ENCODE measurements around the gene C1QA.
"Not testable (repeated sequence)": the region's sequence is repeated elsewhere in the genome, so short reads cannot be mapped to it uniquely, and the experiment has no call there.

Gene C1QA

DNA sequence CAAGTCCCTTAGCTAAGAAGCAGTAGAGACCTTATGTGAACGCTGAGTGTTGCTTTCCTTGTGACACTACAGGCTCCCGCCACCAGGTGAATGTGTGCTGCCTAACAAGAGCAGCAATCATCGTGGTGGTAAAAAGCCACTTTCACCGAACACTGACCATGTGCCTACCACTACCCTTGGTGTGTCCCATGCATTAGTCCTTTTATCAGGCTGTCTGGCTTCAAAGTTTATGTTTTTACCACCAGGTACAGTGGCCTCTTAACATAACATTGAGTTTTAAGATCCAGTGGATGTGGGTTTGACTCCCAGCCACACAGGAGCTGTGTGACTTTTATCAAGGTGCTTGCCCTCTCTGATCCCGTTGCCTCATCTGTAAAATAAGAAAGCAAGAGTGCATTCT, 18.3 kb downstream of the C1QA start:
- Histone ChIP-seq H3K36me3 (ENCODE audit: control insufficient read depth, insufficient read depth, low read length) (no peaks in the 10 kb centered on the region), H3K27ac (ENCODE audit: low read length) (no peak overlapping the region), H3K4me1 (ENCODE audit: control insufficient read depth, insufficient read depth, low read length) (no peaks in the 10 kb centered on the region), H3K9me3 (ENCODE audit: control insufficient read depth, insufficient read depth, low read length) (no peaks in the 10 kb centered on the region), H3K27me3 (ENCODE audit: control insufficient read depth, insufficient read depth, low read length) (no peaks in the 10 kb centered on the region), H3K4me3 (ENCODE audit: low read length) (no peak overlapping the region)
- WGBS (ENCODE audit: insufficient coverage, insufficient read length), result no CpG with 5 or more reads among the region's 5 CpGs
- DNase-seq (ENCODE audit: low read depth, low spot score), result no peak

GRCh38 chr1:22658385-22659163, 22.1 kb downstream of the C1QA start:
- Histone ChIP-seq H3K9me3 (ENCODE audit: control insufficient read depth, insufficient read depth, low read length) (no peaks in the 10 kb centered on the region), H3K27me3 (ENCODE audit: control insufficient read depth, insufficient read depth, low read length) (no peaks in the 10 kb centered on the region), H3K4me3 (ENCODE audit: low read length) (no peak overlapping the region), H3K36me3 (ENCODE audit: control insufficient read depth, insufficient read depth, low read length) (no peaks in the 10 kb centered on the region), H3K4me1 (ENCODE audit: control insufficient read depth, insufficient read depth, low read length) (no peaks in the 10 kb centered on the region), H3K27ac (ENCODE audit: low read length) (no peak overlapping the region)
- DNase-seq (ENCODE audit: low read depth, low spot score), result no peak
- no CpG with 5 or more reads among the region's 3 CpGs for WGBS (ENCODE audit: insufficient coverage, insufficient read length)

DNA sequence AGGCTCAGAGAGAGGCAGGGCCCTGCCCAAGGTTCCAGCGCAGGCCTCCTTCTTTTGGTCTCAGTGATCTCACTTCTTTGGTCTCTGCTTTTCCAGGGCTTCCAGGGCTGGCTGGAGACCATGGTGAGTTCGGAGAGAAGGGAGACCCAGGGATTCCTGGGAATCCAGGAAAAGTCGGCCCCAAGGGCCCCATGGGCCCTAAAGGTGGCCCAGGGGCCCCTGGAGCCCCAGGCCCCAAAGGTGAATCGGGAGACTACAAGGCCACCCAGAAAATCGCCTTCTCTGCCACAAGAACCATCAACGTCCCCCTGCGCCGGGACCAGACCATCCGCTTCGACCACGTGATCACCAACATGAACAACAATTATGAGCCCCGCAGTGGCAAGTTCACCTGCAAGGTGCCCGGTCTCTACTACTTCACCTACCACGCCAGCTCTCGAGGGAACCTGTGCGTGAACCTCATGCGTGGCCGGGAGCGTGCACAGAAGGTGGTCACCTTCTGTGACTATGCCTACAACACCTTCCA, 24.4 kb downstream of the C1QA start:
- Histone ChIP-seq H3K4me1 (ENCODE audit: control insufficient read depth, insufficient read depth, low read length) (no peaks in the 10 kb centered on the region), H3K9me3 (ENCODE audit: control insufficient read depth, insufficient read depth, low read length) (no peaks in the 10 kb centered on the region), H3K4me3 (ENCODE audit: low read length) (no peak overlapping the region), H3K27ac (ENCODE audit: low read length) (no peak overlapping the region), H3K36me3 (ENCODE audit: control insufficient read depth, insufficient read depth, low read length) (no peaks in the 10 kb centered on the region), H3K27me3 (ENCODE audit: control insufficient read depth, insufficient read depth, low read length) (no peaks in the 10 kb centered on the region)
- DNase-seq (ENCODE audit: low read depth, low spot score), result no peak
- no CpG with 5 or more reads among the region's 19 CpGs for WGBS (ENCODE audit: insufficient coverage, insufficient read length)

GRCh38 chr1:22661880-22662279, 25.5 kb downstream of the C1QA start:
- Histone ChIP-seq H3K27me3 (ENCODE audit: control insufficient read depth, insufficient read depth, low read length) (no peaks in the 10 kb centered on the region), H3K4me3 (ENCODE audit: low read length) (no peak overlapping the region), H3K4me1 (ENCODE audit: control insufficient read depth, insufficient read depth, low read length) (peaks cover 2% of the 10 kb centered on the region; the same call in 1 of the 2 replicates), H3K27ac (ENCODE audit: low read length) (no peak overlapping the region), H3K36me3 (ENCODE audit: control insufficient read depth, insufficient read depth, low read length) (no peaks in the 10 kb centered on the region), H3K9me3 (ENCODE audit: control insufficient read depth, insufficient read depth, low read length) (no peaks in the 10 kb centered on the region)
- no CpG with 5 or more reads among the region's 2 CpGs for WGBS (ENCODE audit: insufficient coverage, insufficient read length)
- DNase-seq (ENCODE audit: low read depth, low spot score), result no peak

DNA sequence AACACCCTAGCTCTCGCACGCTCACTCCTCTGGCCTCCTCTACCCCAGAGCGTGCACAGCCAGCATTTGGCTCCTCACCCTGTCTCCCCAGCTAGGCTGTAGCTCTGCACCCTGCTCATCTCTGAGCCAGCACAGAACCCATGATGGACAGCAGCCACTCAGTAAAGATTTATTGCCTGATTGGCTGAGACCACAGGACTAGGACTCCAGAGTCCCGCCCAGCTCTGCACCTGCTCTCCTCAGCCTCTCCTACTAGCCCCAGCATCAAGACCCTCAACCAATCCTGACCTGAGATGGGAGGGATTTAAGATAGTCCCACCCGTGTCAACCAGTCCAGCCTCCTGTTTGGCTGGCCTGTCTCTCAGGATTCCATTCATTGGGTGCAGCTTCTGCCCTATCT, 25.9 kb downstream of the C1QA start:
- H3K9me3 ChIP-seq (ENCODE audit: control insufficient read depth, insufficient read depth, low read length), result no peaks in the 10 kb centered on the region
- DNase-seq (ENCODE audit: low read depth, low spot score), result peak; percentile 52
- H3K36me3 ChIP-seq (ENCODE audit: control insufficient read depth, insufficient read depth, low read length), result no peaks in the 10 kb centered on the region
- H3K27me3 ChIP-seq (ENCODE audit: control insufficient read depth, insufficient read depth, low read length), result no peaks in the 10 kb centered on the region
- no CpG with 5 or more reads among the region's 5 CpGs for WGBS (ENCODE audit: insufficient coverage, insufficient read length)
- H3K27ac ChIP-seq (ENCODE audit: low read length), result no peak overlapping the region
- peaks cover 2% of the 10 kb centered on the region; the same call in 1 of the 2 replicates for H3K4me1 ChIP-seq (ENCODE audit: control insufficient read depth, insufficient read depth, low read length)
- no peak overlapping the region for H3K4me3 ChIP-seq (ENCODE audit: low read length)

GRCh38 chr1:22662986-22663408, 26.6 kb downstream of the C1QA start:
- H3K4me3 ChIP-seq (ENCODE audit: low read length), result no peak overlapping the region
- H3K27ac ChIP-seq (ENCODE audit: low read length), result no peak overlapping the region
- H3K27me3 ChIP-seq (ENCODE audit: control insufficient read depth, insufficient read depth, low read length), result no peaks in the 10 kb centered on the region
- H3K36me3 ChIP-seq (ENCODE audit: control insufficient read depth, insufficient read depth, low read length), result no peaks in the 10 kb centered on the region
- H3K4me1 ChIP-seq (ENCODE audit: control insufficient read depth, insufficient read depth, low read length), result peaks cover 2% of the 10 kb centered on the region; the same call in 1 of the 2 replicates
- no peaks in the 10 kb centered on the region for H3K9me3 ChIP-seq (ENCODE audit: control insufficient read depth, insufficient read depth, low read length)
- WGBS (ENCODE audit: insufficient coverage, insufficient read length), result no CpG with 5 or more reads among the region's 8 CpGs
- no peak for DNase-seq (ENCODE audit: low read depth, low spot score)

GRCh38 chr1:22665752-22666151, 29.3 kb downstream of the C1QA start:
- Histone ChIP-seq H3K4me3 (ENCODE audit: low read length) (no peak overlapping the region), H3K27ac (ENCODE audit: low read length) (no peak overlapping the region), H3K27me3 (ENCODE audit: control insufficient read depth, insufficient read depth, low read length) (no peaks in the 10 kb centered on the region), H3K36me3 (ENCODE audit: control insufficient read depth, insufficient read depth, low read length) (no peaks in the 10 kb centered on the region), H3K4me1 (ENCODE audit: control insufficient read depth, insufficient read depth, low read length) (peaks cover 2% of the 10 kb centered on the region; the same call in 1 of the 2 replicates), H3K9me3 (ENCODE audit: control insufficient read depth, insufficient read depth, low read length) (no peaks in the 10 kb centered on the region)
- WGBS (ENCODE audit: insufficient coverage, insufficient read length), result no CpG with 5 or more reads among the region's 7 CpGs
- peak; percentile 25 for DNase-seq (ENCODE audit: low read depth, low spot score)

DNA sequence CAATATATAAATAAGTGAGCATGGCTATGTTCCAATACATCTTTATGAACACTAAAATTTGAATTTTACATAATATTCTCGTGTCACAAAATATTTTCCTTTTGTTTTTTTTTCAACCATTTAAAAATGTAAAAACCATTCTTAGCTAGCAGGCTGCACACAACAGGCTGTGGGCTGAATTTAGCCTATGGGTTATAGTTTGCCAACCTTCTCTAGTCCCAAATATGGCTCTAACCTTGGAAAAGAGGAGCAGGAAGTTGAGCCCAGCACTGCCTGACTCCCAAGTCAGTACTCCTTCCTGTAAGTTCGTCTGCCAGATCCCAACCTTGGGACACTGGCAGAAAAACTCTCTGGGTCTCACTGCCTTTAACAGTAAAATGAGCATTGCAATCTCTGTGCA, 30.0 kb downstream of the C1QA start:
- H3K4me3 ChIP-seq (ENCODE audit: low read length), result no peak overlapping the region
- no peaks in the 10 kb centered on the region for H3K36me3 ChIP-seq (ENCODE audit: control insufficient read depth, insufficient read depth, low read length)
- H3K27ac ChIP-seq (ENCODE audit: low read length), result no peak overlapping the region
- peaks cover 2% of the 10 kb centered on the region; the same call in 1 of the 2 replicates for H3K4me1 ChIP-seq (ENCODE audit: control insufficient read depth, insufficient read depth, low read length)
- H3K9me3 ChIP-seq (ENCODE audit: control insufficient read depth, insufficient read depth, low read length), result no peaks in the 10 kb centered on the region
- H3K27me3 ChIP-seq (ENCODE audit: control insufficient read depth, insufficient read depth, low read length), result no peaks in the 10 kb centered on the region
- no CpG with 5 or more reads among the region's 2 CpGs for WGBS (ENCODE audit: insufficient coverage, insufficient read length)
- DNase-seq (ENCODE audit: low read depth, low spot score), result no peak

DNA sequence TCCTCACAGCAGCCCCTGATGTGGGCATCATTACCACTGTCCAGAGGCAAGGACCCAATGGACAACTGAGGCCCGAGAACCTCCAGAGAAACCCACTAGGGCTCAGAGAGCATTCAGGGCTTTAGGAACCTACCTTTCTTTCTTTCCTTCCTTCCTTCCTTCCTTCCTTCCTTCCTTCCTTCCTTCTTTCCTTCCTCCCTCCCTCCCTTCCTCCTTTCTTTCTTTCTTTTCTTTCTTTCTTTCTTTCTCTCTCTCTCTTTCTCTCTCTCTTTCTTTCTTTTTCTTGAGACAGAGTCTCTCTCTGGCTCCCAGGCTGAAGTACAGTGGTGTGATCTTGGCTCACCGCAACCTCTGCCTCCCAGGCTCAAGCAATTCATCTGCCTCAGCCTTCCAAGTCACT, 32.4 kb downstream of the C1QA start:
- H3K4me3 ChIP-seq (ENCODE audit: low read length); H3K36me3 ChIP-seq (ENCODE audit: control insufficient read depth, insufficient read depth, low read length); DNase-seq (ENCODE audit: low read depth, low spot score); H3K4me1 ChIP-seq (ENCODE audit: control insufficient read depth, insufficient read depth, low read length); H3K27me3 ChIP-seq (ENCODE audit: control insufficient read depth, insufficient read depth, low read length); H3K27ac ChIP-seq (ENCODE audit: low read length); H3K9me3 ChIP-seq (ENCODE audit: control insufficient read depth, insufficient read depth, low read length): not testable (repeated sequence)
- WGBS (ENCODE audit: insufficient coverage, insufficient read length), result no CpG with 5 or more reads among the region's 2 CpGs

- WGBS (ENCODE audit: insufficient coverage, insufficient read length), result no CpG with 5 or more reads among the region's 12 CpGs
- Histone ChIP-seq H3K9me3 (ENCODE audit: control insufficient read depth, insufficient read depth, low read length) (no peaks in the 10 kb centered on the region), H3K4me1 (ENCODE audit: control insufficient read depth, insufficient read depth, low read length) (peaks cover 3% of the 10 kb centered on the region; the same call in 1 of the 2 replicates), H3K4me3 (ENCODE audit: low read length) (no peak overlapping the region), H3K27me3 (ENCODE audit: control insufficient read depth, insufficient read depth, low read length) (no peaks in the 10 kb centered on the region), H3K27ac (ENCODE audit: low read length) (no peak overlapping the region), H3K36me3 (ENCODE audit: control insufficient read depth, insufficient read depth, low read length) (no peaks in the 10 kb centered on the region)
- no peak for DNase-seq (ENCODE audit: low read depth, low spot score)
Measured at GRCh38 chr1:22670352-22670975, 34.0 kb downstream of the C1QA start.

Measured in iPS DF 6.9 (cell line).